GM12878 (cell line): ENCODE results near the gene PRKG1. TPM values are rescaled to one million over a fixed set of nuclear protein-coding genes. Genes with fewer than 3 reads are reported as not detected.

Experiments
- ATAC-seq: fragments of 200-7000 bp; cut with Tn5 transposase; 3 replicates; pipeline ENCODE4 v1.9.1; 2020; ENCODE audit warnings: mild to moderate bottlenecking, moderate library complexity
- BruUV-seq: library from RNA; stranded (reverse); fragments of 400-500 nt; replicated peaks from 2 replicates; lab custom pipeline; 2021; lab: Mats Ljungman, UMichigan
- CTCF ChIA-PET: fragments of 300-600 bp; sonication (Branson Sonifier 250); formaldehyde crosslinking; extraction: SDS; loops from one replicate; lab custom pipeline; 2021; ENCODE audit warnings: inconsistent platforms; lab: Yijun Ruan, JAX
- POLR2A ChIA-PET: fragments of 350-600 bp; formaldehyde crosslinking; extraction: SDS; loops from one replicate; lab custom pipeline; 2021; ENCODE audit warnings: inconsistent platforms; lab: Charles Lee
- RAD21 ChIA-PET: fragments of 300-600 bp; sonication (Branson Sonifier 250); formaldehyde crosslinking; loops from one replicate; lab custom pipeline; 2023; ENCODE audit warnings: antibody characterized with exemption; ENCODE audit not compliant: unreplicated experiment; lab: Charles Lee
- SMC1A ChIA-PET: fragments of 300-600 bp; sonication (Branson Sonifier 250); formaldehyde crosslinking; loops from one replicate; lab custom pipeline; 2023; ENCODE audit not compliant: unreplicated experiment, uncharacterized antibody; lab: Charles Lee
- DNase-seq: peaks from one replicate; pipeline ENCODE4 v3.0.0-alpha.2; 2011; ENCODE audit warnings: low read depth, low spot score
- FAIRE-seq: peaks from 3 replicates; lab custom pipeline; 2011; peaks lifted over from hg19 to GRCh38; lab: Jason Lieb, UNC
- H2AFZ ChIP-seq: 2 replicates; pipeline ENCODE4 v1.6.0; 2011; ENCODE audit warnings: low read depth, low read length, control low read depth; ENCODE audit not compliant: control insufficient read depth
- H3K27ac ChIP-seq: 2 replicates; pipeline ENCODE4 v1.5.1; 2011; ENCODE audit warnings: control low read depth; ENCODE audit not compliant: control insufficient read depth, insufficient read depth
- H3K27me3 ChIP-seq, 2 experiments: replicated peaks in 1 of 2; 2 replicates each; pipeline versions ENCODE4 v1.6.0 to v1.6.1; 2011; ENCODE audit warnings: low read length in 1 of 2; ENCODE audit not compliant: control insufficient read depth in 2 of 2, insufficient read depth in 2 of 2
- H3K36me3 ChIP-seq, 2 experiments: 2 replicates each; pipeline ENCODE4 v1.5.1; 2011; ENCODE audit warnings: low read length in 1 of 2; ENCODE audit not compliant: control insufficient read depth in 2 of 2, insufficient read depth in 2 of 2
- H3K4me1 ChIP-seq: 2 replicates; pipeline ENCODE4 v1.6.1; 2011; ENCODE audit warnings: mild to moderate bottlenecking, low read length, moderate library complexity, mixed read lengths; ENCODE audit not compliant: control insufficient read depth, insufficient read depth
- H3K4me2 ChIP-seq: 2 replicates; pipeline ENCODE4 v1.6.0; 2011; ENCODE audit warnings: control low read depth; ENCODE audit not compliant: control insufficient read depth, insufficient read depth
- H3K4me3 ChIP-seq: fragments of 200-600 bp; sonication (generic); 2 replicates; pipeline ENCODE4 v1.5.1; 2016
- H3K79me2 ChIP-seq: 2 replicates; pipeline ENCODE4 v1.6.0; 2011; ENCODE audit warnings: low read length; ENCODE audit not compliant: control insufficient read depth, insufficient read depth
- H3K9ac ChIP-seq: 2 replicates; pipeline ENCODE4 v1.8.0; 2011; ENCODE audit warnings: low read length, control low read depth, mixed read lengths; ENCODE audit not compliant: control insufficient read depth, insufficient read depth
- H3K9me3 ChIP-seq: replicated peaks from 3 replicates; pipeline ENCODE4 v1.5.1; 2011; ENCODE audit warnings: mild to moderate bottlenecking, low read length; ENCODE audit not compliant: control insufficient read depth, insufficient read depth
- H4K20me1 ChIP-seq: 2 replicates; pipeline ENCODE4 v1.6.0; 2011; ENCODE audit not compliant: control insufficient read depth, insufficient read depth
- CHD1 ChIP-seq: IDR thresholded peaks from 2 replicates; pipeline ENCODE4 v1.6.1; 2012; ENCODE audit warnings: low read depth, low read length, improper control_type of control experiment
- MYB ChIP-seq: fragments of 150-350 bp; IDR thresholded peaks from 2 replicates; pipeline ENCODE4 v1.6.1; 2014; ENCODE audit warnings: mild to moderate bottlenecking, low read depth, low read length, borderline replicate concordance
- NFIC ChIP-seq: IDR thresholded peaks from 2 replicates; pipeline ENCODE4 v1.6.1; 2012; ENCODE audit warnings: low read depth, mild to moderate bottlenecking, inconsistent platforms, low read length, moderate library complexity
- NR2C1 ChIP-seq: fragments of 450-650 bp; IDR thresholded peaks from 2 replicates; pipeline ENCODE4 v1.6.1; 2017; ENCODE audit warnings: antibody characterized with exemption, mild to moderate bottlenecking, moderate library complexity
- PAX5 ChIP-seq: IDR thresholded peaks from 2 replicates; pipeline ENCODE4 v1.6.1; 2011; ENCODE audit warnings: low read depth, low read length, borderline replicate concordance
- RAD51 ChIP-seq: fragments of 450-650 bp; IDR thresholded peaks from 2 replicates; pipeline ENCODE4 v1.6.1; 2016; ENCODE audit warnings: moderate library complexity, mild to moderate bottlenecking, inconsistent platforms
- REST ChIP-seq: IDR thresholded peaks from 2 replicates; pipeline ENCODE4 v1.6.1; 2012; ENCODE audit warnings: mild to moderate bottlenecking, low read depth, low read length
- SMAD1 ChIP-seq: fragments of 450-650 bp; IDR thresholded peaks from 2 replicates; pipeline ENCODE4 v1.6.1; 2018; ENCODE audit warnings: mild to moderate bottlenecking, low read depth; ENCODE audit not compliant: partially characterized antibody
- SRF ChIP-seq, 2 experiments: IDR thresholded peaks; 2 replicates each; pipeline ENCODE4 v1.6.1; 2011; ENCODE audit warnings: low read depth in 2 of 2, low read length in 2 of 2, mild to moderate bottlenecking in 1 of 2, moderate library complexity in 1 of 2
- WGBS: methylation state at CpG from one replicate; pipeline ENCODE4 v1.1.6; 2016; ENCODE audit warnings: low lambda C conversion rate; ENCODE audit not compliant: insufficient replicate concordance, insufficient coverage; ENCODE audit errors: missing lambda C conversion rate; 5-methylcytosine and 5-hydroxymethylcytosine counted together
- in situ Hi-C: fragments of 300-500 bp; cut with MboI; formaldehyde crosslinking; loops from 9 replicates; pipeline ENCODE4 v1.14.3; 2018; ENCODE audit warnings: mixed read lengths
- intact Hi-C: fragments of 100-400 bp; cut with micrococcal nuclease; formaldehyde crosslinking; loops from one replicate; pipeline ENCODE4 v1.14.2; 2022; ENCODE audit not compliant: unreplicated experiment
- polyA plus RNA-seq, 11 experiments: library from polyadenylated mRNA; depleted of rRNA in 4 of 11; unstranded in 6 of 11; stranded (reverse) in 5 of 11; fragments of >200 nt; fragmentation: Nextera tagmentation in 4 of 11; fragmentation: Illumina TruSeq in 1 of 11; extraction: Ambion mirVana in 4 of 11; extraction: Trizol in 1 of 11; gene quantifications; 1 replicate in 1 of 11; 2 replicates in 10 of 11; pipeline versions ENCODE4 v1.2.1 to v1.2.3, GENCODE V29; 2011 to 2016; ENCODE audit warnings: inconsistent platforms in 2 of 11, missing spikeins in 2 of 11, low read depth in 1 of 11
- total RNA-seq, 4 experiments: library from RNA; depleted of rRNA in 3 of 4; stranded (reverse); fragments of >200 nt in 3 of 4; fragmentation: Illumina TruSeq in 1 of 4; extraction: Trizol in 1 of 4; gene quantifications; 2 replicates each; pipeline versions ENCODE4 v1.2.1 to v1.2.3, GENCODE V29; 2013 to 2021
- TF ChIP-seq, protein P1 (sequence below): IDR thresholded peaks from 2 replicates; pipeline ENCODE4 v1.6.1; 2011; ENCODE audit warnings: low read depth, mild to moderate bottlenecking, low read length, moderate library complexity, borderline replicate concordance; ENCODE audit errors: extremely low read depth
- TF ChIP-seq, protein P2 (sequence below): fragments of 150-350 bp; IDR thresholded peaks from 2 replicates; pipeline ENCODE4 v1.6.1; 2014; ENCODE audit warnings: mild to moderate bottlenecking, low read depth, low read length
- TF ChIP-seq, protein P3 (sequence below): fragments of 450-650 bp; IDR thresholded peaks from 2 replicates; pipeline ENCODE4 v1.6.1; 2017; ENCODE audit warnings: low read depth, mild to moderate bottlenecking, moderate library complexity
- TF ChIP-seq, protein P4 (sequence below): IDR thresholded peaks from 2 replicates; pipeline ENCODE4 v1.6.1; 2011; ENCODE audit warnings: borderline replicate concordance, low read depth, mild to moderate bottlenecking, moderate library complexity, mixed read lengths, low read length; ENCODE audit not compliant: insufficient read depth; ENCODE audit errors: extremely low read length

PRKG1 gene
- total and polyA plus RNA-seq, 10 of the 15 experiments (the other 5 are each of a cell fraction or from before 2014, with no cell fraction given): 0.04 to 0.05 TPM; not detected in 8

GRCh38 chr10:51035344-51035743 lies 38.9 kb upstream of the PRKG1 start:
- Histone ChIP-seq H3K9ac (no peak overlapping the region), H3K4me2 (no peak overlapping the region), H2AFZ (no peak overlapping the region), H3K27ac (no peak overlapping the region), H4K20me1 (no peaks in the 10 kb centered on the region), H3K27me3 (no peaks in the 10 kb centered on the region), H3K4me1 (no peaks in the 10 kb centered on the region), H3K4me3 (no peak overlapping the region), H3K79me2 (no peaks in the 10 kb centered on the region), H3K36me3 (no peaks in the 10 kb centered on the region), H3K9me3 (no peaks in the 10 kb centered on the region)
- FAIRE-seq (no peak), ATAC-seq (no peak), DNase-seq (no peak)
- intact Hi-C loops: no loop called here
- POLR2A ChIA-PET: no interaction called here
- BruUV-seq: no TSS peak
- 2% methylated on average over 4 of the region's 4 CpGs for WGBS
- RAD21 ChIA-PET: no interaction called here
- SMC1A ChIA-PET: no interaction called here
- in situ Hi-C loops: no loop called here
- CTCF ChIA-PET: no interaction called here
- TF ChIP-seq SRF (IDR thresholded peaks at IDR 0.05; ENCODE audit: low read depth in 2 of 2, low read length in 2 of 2) (no peak), REST (no peak), NR2C1 (no peak), RAD51 (no peak), CHD1 (no peak), MYB (no peak), PAX5 (no peak), SMAD1 (no peak), NFIC (no peak)
- TF ChIP-seq, protein P1, sequence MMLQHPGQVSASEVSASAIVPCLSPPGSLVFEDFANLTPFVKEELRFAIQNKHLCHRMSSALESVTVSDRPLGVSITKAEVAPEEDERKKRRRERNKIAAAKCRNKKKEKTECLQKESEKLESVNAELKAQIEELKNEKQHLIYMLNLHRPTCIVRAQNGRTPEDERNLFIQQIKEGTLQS: no peak
- TF ChIP-seq, protein P2, sequence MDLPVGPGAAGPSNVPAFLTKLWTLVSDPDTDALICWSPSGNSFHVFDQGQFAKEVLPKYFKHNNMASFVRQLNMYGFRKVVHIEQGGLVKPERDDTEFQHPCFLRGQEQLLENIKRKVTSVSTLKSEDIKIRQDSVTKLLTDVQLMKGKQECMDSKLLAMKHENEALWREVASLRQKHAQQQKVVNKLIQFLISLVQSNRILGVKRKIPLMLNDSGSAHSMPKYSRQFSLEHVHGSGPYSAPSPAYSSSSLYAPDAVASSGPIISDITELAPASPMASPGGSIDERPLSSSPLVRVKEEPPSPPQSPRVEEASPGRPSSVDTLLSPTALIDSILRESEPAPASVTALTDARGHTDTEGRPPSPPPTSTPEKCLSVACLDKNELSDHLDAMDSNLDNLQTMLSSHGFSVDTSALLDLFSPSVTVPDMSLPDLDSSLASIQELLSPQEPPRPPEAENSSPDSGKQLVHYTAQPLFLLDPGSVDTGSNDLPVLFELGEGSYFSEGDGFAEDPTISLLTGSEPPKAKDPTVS: no peak
- TF ChIP-seq, protein P3, sequence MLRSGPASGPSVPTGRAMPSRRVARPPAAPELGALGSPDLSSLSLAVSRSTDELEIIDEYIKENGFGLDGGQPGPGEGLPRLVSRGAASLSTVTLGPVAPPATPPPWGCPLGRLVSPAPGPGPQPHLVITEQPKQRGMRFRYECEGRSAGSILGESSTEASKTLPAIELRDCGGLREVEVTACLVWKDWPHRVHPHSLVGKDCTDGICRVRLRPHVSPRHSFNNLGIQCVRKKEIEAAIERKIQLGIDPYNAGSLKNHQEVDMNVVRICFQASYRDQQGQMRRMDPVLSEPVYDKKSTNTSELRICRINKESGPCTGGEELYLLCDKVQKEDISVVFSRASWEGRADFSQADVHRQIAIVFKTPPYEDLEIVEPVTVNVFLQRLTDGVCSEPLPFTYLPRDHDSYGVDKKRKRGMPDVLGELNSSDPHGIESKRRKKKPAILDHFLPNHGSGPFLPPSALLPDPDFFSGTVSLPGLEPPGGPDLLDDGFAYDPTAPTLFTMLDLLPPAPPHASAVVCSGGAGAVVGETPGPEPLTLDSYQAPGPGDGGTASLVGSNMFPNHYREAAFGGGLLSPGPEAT: no peak
- TF ChIP-seq, protein P4, sequence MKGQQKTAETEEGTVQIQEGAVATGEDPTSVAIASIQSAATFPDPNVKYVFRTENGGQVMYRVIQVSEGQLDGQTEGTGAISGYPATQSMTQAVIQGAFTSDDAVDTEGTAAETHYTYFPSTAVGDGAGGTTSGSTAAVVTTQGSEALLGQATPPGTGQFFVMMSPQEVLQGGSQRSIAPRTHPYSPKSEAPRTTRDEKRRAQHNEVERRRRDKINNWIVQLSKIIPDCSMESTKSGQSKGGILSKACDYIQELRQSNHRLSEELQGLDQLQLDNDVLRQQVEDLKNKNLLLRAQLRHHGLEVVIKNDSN: no peak
